Forelimb muscle (tissue), 1 donor: ENCODE data around the gene USP32. TPM values are rescaled to one million over a fixed set of nuclear protein-coding genes. Genes with fewer than 3 reads are reported as not detected.
"Not testable (repeated sequence)": the region's sequence is repeated elsewhere in the genome, so short reads cannot be mapped to it uniquely, and the experiment has no call there.

Experiments used
- DNase-seq: peaks from one replicate; pipeline ENCODE4 v3.0.0-alpha.2; 2013; ENCODE audit warnings: low read depth
- polyA plus RNA-seq: library from polyadenylated mRNA; unstranded; fragments of 120-200 nt; gene quantifications from one replicate; pipeline ENCODE4 v1.2.1, GENCODE V29; 2013; ENCODE audit not compliant: insufficient read length

Gene USP32
- polyA plus RNA-seq, 1 donor = 22.7 TPM

GRCh38 chr17:60371818-60372510, 20.0 kb downstream of the USP32 start:
- DNase-seq = no peak

DNA sequence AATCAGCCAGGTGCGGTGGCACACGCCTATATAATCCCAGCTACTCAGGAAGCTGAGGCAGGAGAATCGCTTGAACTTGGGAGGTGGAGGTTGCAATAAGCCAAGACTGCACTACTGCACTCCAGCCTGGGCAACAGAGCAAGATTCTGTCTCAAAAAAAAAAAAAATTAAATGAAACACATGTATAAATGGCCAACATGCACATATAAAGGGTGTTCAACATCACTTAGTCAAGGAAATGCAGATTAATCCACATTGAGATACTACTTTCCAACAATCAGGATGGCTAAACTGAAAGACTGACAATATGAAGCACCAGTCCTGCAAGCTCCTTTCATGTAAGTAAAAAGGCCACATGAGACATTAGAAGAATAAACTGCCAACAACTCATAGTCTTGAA, 20.5 kb downstream of the USP32 start:
- no peak for DNase-seq

GRCh38 chr17:60369727-60370126, 22.2 kb downstream of the USP32 start:
- no peak for DNase-seq

DNA sequence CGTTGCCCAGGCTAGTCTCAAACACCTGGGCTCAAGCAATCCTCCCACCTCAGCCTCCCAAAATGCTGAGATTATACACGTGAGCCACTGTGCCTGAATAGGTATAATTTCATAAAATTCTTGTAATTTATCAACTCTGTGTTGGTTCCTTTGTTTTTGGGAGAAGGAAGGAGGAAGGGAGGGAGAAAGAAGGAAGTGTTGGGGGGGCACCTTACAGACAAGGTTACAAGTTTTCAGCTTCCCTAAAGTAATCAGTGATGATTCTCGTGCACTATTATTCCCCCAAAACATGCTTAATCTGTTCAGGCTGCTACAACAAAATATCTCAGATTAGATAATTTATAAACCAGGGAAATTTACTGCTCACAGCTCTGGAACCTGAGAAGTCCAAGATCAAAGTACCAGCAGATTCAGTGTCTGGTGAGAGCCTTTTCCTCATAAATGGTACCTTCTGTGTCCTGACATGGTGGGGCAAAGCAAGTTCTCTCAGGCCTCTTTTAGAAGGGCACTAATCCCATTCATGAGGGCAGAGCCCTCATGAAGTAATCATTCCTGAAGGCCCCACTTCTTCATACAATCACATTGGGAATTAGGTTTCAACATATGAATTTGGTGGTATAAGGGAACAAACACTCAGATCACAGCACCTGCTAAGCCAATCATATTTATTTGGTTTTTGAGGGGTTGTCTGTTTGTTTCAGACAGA, 28.1 kb downstream of the USP32 start:
- no peak for DNase-seq

- DNase-seq = no peak
Observed at GRCh38 chr17:60362329-60362728, 29.6 kb downstream of the USP32 start.

DNA sequence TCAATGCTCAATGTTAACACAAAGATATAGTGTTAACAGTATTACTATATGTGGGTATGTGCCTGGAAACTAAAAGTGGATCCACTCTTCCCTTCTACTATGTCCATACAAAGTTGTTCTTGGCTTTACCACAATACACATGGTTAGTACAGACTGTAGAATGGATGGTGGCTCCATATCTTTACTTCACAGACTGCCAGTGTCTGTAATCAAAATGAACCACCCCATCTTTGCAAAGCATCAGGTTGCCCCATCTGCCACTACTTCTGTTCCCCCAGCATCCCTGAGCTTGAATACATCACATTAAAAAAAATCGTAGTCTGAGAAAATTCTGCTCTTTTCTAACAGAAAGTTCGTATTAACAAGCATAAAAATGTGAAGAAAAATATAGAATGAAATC, 30.0 kb downstream of the USP32 start:
- DNase-seq = no peak

- DNase-seq = no peak
Observed at GRCh38 chr17:60359415-60359814, 32.5 kb downstream of the USP32 start.

DNA sequence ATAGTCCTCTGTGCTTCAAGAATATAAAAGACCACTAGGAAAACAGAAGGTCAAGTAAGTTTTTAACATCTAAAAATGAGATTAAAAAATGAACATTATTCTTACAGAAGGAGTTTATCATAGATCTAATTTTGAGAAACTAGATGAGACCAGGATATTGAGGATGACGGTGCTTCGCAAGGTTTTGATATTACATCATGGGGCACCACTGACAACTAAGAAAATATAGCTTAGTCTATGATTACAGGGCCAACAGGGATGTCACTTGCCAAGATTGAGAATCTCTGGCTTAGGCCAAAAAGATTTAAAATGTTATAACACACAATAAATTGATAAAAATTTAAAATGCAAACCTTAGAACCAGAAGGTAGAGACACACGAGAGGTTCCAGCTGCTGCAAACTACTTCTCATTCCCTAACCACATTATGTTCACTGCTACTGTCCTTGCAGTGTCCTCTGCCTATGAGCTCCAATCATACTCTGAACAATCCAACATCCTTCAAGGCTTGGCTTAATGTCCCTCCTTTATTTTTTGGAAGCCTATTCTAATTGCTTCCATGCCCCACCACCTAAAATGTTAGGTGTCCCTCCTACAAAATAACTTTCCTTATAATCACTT, 33.2 kb downstream of the USP32 start:
- DNase-seq = no peak

DNA sequence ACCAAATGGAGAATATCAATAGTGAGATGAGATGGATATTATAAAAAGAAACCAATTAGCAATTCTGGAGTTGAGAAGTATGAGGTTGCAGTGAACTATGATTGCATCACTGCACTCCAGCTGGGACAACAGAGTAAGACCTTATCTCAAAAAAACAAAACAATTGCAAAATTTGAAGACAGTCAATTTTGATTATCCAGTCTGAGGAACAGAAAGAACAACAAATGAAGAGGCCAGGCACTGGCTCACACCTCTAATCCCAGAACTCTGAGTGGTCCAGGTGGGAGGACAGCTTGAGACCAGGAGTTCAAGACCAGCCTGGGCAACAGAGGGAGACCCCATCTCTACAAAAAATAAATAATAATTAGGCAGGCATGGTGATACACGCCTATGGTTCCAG, 35.0 kb downstream of the USP32 start:
- DNase-seq = no peak

GRCh38 chr17:60355663-60356594, 36.0 kb downstream of the USP32 start:
- DNase-seq = no peak

GRCh38 chr17:60354223-60354622, 37.7 kb downstream of the USP32 start:
- no peak for DNase-seq

DNA sequence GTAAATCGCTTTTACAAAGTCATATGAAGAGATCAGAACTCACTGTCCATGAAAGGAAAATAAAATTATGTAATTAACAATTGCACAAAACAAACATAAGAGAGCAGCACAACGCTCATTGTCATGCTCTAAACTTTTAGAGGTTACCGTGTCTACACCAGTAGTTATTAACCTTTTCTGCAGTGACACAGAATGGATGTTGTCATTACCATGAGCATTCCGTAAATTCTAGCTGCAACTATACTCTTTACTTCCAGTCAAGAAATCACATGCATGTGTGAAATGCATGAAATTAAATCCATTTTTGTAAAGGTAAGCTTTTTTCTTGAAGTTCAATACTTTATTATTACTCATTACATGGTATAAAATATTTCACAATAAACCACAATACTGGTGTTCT, 38.2 kb downstream of the USP32 start:
- no peak for DNase-seq

GRCh38 chr17:60352569-60352968, 39.4 kb downstream of the USP32 start:
- no peak for DNase-seq

DNA sequence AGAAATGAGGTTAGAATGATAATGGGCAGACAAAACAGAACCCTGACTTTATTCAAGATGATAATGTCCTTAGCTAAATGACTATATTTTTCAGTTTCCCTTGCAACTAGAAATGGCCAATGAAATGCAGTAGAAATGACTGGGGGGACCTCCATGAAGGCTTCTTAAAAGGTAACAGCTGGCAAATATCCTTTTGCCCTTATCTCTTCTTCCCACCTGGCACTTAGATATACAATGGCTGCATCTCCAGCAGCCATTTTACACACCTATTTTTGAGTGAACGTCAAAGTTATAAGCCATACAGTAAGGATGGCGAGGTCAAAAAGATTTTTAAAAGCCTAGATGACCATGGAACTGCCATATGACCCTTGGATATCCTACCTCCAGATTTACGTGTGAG, 39.9 kb downstream of the USP32 start:
- no peak for DNase-seq

- DNase-seq = no peak
Observed at GRCh38 chr17:60351012-60351695, 40.8 kb downstream of the USP32 start.

- no peak for DNase-seq
Observed at GRCh38 chr17:60348616-60349015, 43.3 kb downstream of the USP32 start.

GRCh38 chr17:60345233-60345632, 46.7 kb downstream of the USP32 start:
- DNase-seq = no peak

- not testable (repeated sequence) for DNase-seq
Observed at GRCh38 chr17:60342492-60342891, 49.4 kb downstream of the USP32 start.

DNA sequence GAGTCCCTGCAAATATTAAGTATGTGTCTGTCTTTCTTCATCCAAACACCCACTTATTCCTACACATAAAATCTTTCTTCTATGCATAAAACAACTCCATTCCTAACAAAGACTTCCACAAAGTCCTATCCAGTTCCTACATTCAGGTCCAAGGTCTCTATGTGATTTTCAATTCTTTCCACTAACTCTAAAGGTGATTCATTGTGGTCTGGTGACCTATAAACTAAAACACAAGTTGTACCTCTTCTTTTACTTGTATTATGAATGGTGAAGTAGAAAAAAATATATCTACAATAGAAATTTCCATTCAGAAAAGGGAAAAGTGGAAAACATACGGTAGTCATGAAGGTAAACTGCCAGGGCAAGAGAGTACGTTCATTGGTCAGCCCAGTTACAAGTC, 56.6 kb downstream of the USP32 start:
- no peak for DNase-seq

- DNase-seq = peak; percentile 2
Observed at GRCh38 chr17:60333628-60334031, 58.3 kb downstream of the USP32 start.

- not testable (repeated sequence) for DNase-seq
Observed at GRCh38 chr17:60333072-60333471, 58.9 kb downstream of the USP32 start.
